HG02840 (cell line): Measurements from ENCODE around the gene PPAT.

ENCODE experiments used
- ATAC-seq: cut with Tn5 transposase; IDR thresholded peaks from one replicate; pipeline ENCODE4 v1.9.1; 2021; ENCODE audit warnings: mild to moderate bottlenecking, moderate library complexity, moderate number of reproducible peaks; ENCODE audit not compliant: unreplicated experiment, low FRiP score

The PPAT gene

GRCh38 chr4:56438766-56439165, 3.4 kb upstream of the PPAT start:
- no peak for ATAC-seq

- ATAC-seq, result peak; percentile 6
Measured at GRCh38 chr4:56434599-56435139, 746 bp downstream of the PPAT start.

DNA sequence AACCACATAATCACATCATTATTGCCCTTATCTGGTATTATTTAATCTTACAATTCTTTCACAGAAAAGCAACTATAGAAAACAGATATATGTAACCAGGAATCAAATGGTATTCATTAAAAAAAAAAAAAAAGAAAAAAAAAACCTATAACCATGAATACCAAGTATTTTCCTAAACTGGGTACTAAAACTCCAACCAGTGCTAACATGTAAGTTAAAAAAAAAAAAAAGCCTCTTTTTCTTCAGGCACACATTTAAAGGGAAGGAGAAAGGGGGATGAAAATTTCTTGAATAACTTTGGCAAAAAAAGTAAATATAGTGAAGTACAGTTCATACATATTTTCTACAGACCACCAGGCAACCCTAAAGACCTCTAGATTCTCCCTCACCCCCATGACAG, 2.1 kb downstream of the PPAT start:
- no peak for ATAC-seq

DNA sequence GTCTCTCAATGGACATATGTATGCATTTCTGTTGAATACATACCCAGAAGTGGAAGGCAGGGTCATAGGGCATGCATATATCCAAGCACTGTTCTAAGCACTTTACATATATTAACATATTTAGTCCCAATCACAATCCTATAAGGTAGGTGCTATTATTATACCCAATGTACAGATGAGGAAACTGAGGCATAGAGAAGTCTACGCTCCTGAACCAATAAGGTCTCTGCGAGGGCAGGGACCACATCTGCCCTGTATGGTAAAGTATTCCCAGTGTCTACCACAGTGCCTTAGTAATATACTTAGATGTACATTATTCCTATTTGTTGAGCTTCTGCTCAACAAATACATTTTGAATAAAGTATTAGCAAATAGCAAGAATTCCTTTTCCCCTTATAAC, 5.2 kb downstream of the PPAT start:
- ATAC-seq, result no peak

- no peak for ATAC-seq
Measured at GRCh38 chr4:56427179-56427578, 8.2 kb downstream of the PPAT start.

DNA sequence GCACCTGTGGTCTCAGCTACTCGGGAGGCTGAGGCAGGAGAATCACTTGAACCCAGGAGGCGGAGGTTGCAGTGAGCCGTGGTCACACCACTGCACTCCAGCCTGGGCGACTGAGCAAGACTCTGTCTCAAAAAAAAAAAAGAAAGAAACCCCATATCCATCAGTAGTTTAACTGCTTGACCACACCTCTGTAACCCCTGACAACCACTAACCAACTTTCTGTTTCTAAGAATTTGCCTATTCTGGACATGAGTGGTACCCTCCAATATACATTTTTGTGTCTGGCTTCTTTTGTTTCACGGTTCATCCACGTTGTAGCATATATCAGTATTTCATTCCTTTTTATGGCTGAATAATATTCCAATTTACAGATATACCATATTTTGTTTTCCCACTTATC, 9.1 kb downstream of the PPAT start:
- peak; percentile 75 for ATAC-seq

DNA sequence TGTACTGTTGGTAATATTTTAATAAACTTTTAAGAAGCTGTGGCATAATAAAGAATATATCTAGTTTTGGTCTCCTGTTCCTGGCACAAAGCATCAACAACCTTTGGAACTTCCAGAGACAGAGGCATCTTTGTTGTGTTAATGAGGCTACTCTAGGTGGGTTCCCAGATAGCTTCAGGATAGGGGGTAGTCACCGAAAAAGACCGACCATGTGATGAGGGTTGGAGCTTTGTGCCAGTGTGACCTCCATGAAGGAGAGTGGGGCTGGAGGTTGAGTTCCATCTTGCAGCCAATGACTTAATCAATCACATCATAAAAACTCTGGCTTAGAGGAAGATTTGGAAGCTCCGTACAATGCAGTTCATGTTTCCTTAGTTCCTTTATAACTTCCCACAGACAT, 9.9 kb downstream of the PPAT start:
- no peak for ATAC-seq

GRCh38 chr4:56424697-56425514, 10.5 kb downstream of the PPAT start:
- ATAC-seq, result no peak

GRCh38 chr4:56424176-56424575, 11.2 kb downstream of the PPAT start:
- no peak for ATAC-seq

- no peak for ATAC-seq
Measured at GRCh38 chr4:56417396-56417795, 18.0 kb downstream of the PPAT start.

- ATAC-seq, result no peak
Measured at GRCh38 chr4:56416349-56416748, 19.1 kb downstream of the PPAT start.

GRCh38 chr4:56414135-56414670, 21.2 kb downstream of the PPAT start:
- no peak for ATAC-seq

DNA sequence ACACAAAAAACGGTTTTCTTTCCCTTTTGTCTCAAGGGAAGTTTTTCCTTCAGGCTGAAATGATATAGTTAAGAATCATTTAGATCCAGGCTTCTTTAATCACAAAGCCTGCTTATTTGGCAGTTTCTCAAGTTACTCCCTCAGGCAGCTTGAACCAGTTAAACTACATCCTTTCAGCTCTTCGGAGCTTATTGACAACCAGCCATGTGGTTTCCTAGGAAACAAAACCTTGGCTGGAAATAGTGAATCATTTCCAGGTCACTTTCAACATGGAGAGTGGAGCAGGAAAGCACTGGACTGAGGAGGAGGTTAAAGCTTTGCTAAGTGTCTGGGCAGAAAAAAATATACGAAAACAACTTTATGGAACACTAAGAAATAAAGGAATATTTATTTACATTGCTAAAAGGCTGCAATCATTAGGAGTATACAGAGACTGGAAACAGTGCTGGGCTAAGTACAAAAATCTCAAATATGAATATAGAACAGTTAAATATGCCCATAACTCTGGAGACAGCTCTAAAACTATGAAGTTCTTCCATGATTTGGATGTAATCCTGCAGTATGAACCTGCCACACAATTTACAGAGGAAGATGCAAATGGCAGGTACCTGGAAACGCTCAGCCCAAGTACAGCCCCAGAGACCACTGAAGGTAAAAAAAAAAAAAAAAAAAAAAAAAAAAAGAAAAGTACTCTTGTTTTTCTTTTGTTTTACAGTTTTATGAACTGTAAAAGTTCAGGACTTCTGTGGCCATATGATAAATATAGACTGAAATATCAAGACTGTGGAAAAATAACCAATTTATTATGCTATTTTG, 25.0 kb downstream of the PPAT start:
- ATAC-seq, result no peak

GRCh38 chr4:56409511-56410090, 25.8 kb downstream of the PPAT start:
- no peak for ATAC-seq

DNA sequence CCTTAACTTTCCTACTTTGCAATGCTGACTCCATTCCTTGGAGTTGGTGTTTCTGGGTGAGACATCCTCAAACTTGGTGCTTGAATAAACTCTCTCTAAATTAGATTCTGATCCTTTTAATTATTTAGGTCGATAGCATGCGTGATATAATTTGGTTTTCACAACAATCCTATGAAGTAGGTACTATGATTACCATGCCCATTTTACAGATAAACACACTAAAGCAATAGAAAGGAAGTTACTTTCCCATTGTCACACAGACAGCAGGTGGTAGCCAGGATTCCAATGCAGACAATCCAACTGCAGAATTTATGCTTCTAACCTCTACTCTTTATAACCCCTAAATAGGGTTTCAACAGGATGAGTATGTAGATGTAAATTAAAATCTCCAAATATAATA, 26.4 kb downstream of the PPAT start:
- no peak for ATAC-seq

GRCh38 chr4:56406151-56406550, 29.3 kb downstream of the PPAT start:
- no peak for ATAC-seq

- no peak for ATAC-seq
Measured at GRCh38 chr4:56405016-56405415, 30.4 kb downstream of the PPAT start.

DNA sequence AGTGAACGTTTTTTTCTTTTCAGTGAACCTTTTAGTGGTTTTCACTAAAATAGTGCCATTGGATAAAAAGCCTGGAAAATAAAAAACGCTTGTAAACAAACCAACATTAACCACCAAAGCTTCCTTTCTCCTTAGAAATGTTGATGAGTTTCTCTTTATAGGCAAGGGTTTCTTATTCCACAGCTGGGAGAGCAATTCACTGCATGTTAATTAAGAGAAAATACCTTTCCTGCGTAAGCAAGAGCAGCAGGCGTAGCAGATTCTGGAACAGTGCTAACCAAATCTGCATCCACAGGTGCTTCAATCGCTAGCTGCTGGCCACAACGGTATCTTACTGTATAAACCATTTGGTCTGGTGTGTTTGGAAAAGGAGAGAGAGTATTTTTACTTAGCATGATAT, 34.9 kb downstream of the PPAT start:
- ATAC-seq, result no peak

- no peak for ATAC-seq
Measured at GRCh38 chr4:56391270-56391669, 44.1 kb downstream of the PPAT start.

DNA sequence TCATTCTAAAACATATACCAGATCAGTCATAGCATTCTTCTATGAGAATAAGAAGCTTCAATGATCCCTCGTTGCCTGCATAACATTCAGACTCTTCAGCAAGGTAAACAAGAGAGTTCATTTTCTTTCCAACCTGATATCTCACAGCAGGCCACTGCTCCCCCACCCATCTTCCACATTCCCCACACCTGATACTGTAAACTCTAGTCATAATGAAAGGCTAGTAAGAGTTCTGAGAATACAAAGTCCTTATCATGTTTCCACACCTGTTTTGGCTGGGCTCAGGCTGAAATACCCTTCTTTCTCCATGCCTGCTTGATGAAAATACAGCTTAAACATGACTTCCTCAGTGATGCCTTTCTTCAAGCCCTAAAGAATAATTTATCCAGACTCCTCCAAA, 45.9 kb downstream of the PPAT start:
- ATAC-seq, result no peak

DNA sequence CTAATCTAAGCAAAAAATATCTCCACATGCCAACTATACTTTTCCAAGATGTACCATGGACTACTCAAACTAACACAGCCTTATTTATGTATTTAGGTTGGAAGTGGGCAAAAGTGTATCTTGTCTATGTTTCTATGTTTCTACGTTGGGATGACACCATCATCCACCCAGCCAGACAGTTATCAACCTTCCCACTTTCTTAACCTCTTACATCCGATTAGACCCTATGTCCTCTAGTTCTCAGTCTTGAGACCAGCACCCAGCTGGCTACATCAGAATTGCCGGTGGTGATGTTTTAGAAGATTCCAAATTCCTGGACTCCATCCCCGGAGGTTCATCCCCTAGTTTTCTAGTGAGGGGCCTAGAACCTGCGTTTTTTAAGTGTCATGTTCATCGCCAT, 47.1 kb downstream of the PPAT start:
- ATAC-seq, result no peak
